CD4-positive, alpha-beta T cell treated with Interleukin-6 at 100 ng/mL for 8 hours (primary cell): ENCODE data around the gene MRPL10.

Source experiments
- DNase-seq: peaks from one replicate; pipeline ENCODE4 v3.0.0-alpha.2; 2020; ENCODE audit warnings: mixed read lengths, low spot score

MRPL10 gene

DNA sequence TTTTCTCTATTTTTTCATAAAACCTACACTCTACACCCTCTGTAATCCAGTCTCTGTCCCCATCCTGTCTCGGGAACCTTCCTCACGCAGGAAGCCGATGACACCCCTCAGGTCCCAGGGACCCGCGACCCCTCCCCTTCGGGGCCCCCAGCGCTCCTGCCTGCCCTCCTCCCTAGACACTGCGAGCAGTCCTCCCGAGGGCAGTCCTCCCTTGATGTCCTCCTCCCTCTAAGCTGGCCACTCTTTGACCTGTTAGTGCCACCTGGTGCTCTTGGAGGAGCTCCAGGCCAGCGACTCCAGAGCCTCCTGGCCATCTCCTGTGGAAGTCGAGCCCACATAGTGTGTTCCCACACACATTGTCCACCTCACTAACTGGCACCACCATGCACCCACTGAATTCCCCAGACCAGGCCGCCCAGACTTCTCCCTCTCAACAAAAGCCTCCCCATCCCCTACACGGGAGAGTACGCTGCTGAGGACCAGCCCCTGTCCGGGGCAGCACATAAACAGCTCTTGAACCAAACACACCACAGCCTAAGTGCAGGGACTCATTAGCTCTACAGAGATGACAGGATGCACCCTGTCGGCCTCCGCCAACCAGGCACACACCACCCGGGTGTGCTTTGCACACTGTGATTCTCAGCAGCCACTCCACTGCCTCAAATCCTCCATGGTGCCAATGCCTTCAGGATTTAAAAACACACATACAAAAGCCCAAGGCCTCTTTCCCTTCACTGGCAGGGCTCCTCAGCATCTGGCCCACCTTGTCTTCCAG, 19.0 kb downstream of the MRPL10 start:
- DNase-seq: no peak

DNA sequence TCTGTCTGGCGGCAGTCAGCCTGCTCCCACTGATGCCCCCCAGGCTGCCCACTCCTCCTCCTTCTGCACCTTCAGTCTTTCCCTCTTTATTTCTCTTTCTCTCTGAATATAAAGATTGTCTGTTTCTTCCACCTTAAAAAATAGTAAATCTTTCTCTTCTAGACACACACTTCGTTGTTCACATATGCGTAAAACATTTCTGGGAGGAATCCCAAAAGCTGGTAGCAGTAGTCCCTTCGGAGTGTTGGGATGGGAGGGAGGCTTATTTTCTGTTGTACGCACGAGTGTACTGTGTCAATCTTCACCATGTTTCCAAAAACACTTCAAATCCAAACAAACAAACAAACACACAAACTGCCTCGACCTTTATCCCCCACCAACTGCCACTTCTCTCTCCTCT, 19.6 kb downstream of the MRPL10 start:
- DNase-seq: no peak

DNA sequence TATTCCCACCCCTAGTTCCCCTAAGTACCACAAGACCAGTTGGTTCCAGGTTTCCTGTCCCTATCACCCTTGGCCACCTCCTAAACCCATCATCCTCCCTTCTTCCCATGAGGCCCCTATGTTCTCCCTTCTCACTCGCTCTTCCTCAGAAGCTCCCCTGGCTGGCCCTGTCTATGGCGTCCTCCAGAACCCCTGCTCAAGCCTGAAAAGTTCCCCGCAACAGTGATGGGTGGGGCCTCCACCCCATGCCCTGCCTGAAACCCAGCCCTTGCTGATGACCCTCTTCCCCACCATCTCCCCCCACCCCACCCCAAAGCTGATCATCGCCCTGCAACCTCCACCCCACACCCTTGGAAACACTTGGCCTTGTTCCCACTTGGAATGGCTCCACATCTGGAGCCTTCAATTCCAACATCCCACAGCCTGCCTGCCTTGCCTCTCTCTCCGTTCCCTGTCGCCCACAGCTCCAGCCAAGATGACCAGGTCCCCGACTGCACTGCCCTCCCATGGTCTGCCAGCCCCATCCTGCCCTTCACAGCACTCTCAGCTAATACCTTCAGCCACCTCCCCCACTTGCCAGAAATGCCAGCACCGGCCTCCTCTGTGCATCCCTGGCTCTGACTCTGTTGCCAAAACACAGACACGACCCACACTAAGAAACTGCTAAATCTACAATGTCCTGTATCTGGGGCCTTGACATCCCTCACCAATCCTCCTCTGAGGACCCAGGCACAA, 20.3 kb downstream of the MRPL10 start:
- no peak for DNase-seq

DNA sequence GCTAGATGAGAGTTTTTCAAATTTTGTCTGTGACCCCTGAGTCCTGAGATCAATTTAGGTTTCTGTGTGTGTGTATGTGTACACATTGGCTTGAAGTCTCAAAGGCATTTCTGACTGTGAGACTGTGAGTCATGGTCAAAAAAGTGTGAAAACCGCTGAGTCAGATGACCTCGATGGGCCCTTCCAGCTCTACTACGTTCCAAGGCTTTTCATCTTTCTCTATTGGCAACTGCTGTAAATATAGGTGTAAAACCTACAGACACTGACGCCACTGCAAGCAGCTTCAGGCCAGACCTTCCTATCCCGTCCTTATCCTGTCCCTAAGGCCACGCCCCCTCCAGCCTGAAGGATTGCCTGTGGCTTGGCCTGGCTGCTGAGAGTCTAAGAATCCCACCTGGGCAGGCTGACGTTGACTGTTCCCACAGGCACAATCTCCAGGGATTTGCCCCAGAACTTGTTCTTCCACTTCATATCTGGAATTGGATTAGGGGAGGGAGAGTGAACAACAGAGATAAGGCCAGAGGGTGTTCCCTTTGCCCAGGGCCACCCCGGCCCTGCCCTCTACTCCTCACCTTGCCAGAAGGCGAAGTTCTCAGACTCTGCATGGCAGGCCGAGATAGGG, 21.0 kb downstream of the MRPL10 start:
- DNase-seq: peak; percentile 29

DNA sequence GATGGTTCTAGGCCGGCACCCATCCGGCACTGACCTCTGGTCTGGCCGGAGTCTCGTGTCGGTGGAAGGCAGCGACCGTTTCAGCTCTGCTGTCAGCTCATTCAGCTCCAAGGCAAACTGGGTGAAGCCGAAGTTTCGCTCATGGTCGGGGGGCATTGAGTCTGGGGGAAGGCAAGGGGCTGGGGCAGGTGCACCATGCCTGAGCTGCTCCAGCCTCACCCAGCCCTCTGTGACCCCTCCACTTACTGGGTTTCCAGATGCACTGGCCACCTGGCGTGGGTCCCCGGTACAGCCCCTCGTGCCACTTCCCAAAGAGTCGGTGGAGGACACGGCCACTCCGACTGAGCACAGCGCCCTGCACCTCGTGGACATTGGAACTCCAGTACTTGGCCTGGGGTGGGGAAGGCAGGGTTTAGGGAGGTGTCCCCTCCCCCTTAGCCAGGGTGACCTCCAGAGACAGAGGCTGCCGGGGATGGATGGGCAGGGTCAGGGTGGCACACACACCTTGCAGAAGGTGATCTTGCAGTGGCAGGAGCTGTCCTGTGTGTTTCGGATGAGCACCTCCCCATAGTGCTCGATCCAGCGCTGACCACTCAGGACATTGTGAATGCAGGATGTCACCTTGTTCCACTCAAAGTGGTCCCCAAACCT, 22.4 kb downstream of the MRPL10 start:
- no peak for DNase-seq

DNA sequence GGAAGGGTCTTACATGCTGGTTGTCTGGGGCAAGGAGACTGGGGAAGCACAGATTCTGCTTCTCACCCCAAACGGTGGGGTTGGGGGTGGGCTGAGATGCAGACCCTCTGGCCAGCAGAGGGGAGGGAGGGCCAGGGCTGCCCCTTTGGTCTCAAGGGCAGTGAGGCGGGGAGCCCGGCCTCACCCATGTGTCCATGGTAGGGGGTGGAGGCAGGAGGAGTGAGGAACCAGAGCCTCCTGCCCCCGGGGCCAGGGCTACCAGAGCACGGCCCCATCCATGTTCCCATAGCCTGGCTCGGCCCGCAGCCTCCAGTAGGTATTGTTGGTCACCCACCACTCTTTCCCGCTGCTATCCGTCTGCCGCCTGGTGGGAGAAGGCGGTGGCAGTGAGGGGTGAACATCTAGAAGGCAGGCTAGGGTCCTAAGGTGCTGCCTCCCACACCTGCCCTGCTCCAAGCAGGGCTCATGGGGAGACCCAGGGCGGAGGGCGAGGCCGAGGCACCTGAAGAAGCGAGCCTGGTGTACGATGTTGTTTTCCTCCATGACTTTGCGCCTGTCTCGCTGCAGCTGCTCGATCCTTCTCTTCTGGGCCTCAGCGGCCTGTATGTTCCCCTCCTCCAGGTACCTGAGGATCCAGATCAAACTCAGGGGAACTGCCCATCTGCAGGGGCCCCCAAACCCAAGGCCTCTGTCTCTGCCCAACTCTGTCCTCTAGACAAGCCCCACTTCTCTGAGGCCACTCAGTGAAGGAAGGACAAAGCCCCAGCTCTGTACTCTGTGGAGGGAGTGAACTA, 23.1 kb downstream of the MRPL10 start:
- no peak for DNase-seq

DNA sequence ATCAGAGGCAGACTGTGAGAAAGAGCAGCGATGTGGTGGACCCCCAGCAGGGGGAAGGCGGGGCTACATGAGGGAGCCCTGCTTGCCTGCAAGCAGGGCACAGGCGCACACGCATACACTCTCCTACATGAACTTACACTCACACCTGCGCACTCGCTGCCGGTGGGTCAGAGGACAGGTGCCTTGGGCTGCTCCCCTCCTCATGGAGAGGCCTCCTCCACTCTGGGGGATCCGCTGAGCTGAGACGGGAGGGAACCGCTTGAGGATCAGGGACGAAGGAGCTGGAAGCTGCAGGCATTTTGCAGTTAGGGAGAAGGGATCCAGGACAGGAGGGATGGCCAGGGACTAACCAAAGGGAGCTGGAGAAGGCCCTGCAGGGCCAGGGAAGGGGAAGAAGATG, 23.9 kb downstream of the MRPL10 start:
- DNase-seq: no peak

DNA sequence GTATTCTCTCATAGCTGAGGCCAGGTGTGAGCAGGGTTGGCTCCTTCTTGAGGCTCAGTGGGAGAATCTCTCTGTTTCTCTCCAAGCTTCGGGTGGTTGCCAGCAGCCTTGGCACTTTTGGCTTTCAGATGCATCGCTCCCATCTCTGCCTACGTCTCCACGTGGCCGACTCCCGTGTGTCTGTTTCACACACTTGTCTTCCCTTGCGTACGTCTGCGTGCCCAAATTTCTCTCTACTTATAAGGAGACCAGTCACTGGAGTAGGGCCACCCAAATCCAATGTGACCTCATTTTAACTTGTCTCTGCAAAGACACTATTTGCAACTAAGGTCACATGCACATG, 24.5 kb downstream of the MRPL10 start:
- no peak for DNase-seq

DNA sequence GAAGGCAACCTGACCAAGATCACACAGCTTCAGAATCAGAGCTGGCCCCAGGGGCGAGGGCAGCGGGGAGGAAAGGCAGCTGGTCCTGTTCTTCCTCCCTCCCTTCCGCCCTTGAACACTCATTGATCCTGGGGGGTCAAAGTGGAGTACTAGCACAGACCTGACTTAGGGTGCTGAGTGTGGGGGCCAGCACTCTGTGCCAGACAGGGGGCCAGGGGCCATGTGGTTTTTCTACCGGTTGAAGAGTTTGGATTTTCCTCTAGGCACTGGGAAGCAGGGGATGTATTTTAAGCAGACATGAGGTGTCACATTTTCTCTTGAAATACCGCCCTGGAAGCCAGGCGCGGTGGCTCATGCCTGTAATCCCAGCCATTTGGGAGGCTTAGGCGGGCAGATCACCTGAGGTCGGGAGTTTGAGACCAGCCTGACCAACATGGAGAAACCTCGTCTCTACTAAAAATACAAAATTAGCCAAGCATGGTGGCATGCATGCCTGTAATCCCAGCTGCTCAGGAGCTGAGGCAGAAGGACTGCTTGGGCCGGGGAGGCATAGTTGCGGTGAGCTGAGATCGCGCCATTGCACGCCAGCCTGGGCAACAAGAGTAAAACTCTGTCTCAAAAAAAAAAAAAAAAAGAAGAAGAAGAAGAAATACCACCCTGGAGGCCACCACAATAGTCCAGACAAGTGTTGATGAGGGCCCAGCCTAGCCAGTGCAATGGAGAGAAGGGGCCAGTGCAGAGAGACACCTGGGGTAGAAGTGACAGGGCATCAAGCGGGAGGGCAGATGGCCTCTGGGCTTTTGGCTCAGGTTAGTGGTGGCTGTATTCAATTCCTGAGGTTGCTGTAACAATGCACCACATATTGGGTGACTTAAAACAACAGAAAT, 25.1 kb downstream of the MRPL10 start:
- no peak for DNase-seq

DNA sequence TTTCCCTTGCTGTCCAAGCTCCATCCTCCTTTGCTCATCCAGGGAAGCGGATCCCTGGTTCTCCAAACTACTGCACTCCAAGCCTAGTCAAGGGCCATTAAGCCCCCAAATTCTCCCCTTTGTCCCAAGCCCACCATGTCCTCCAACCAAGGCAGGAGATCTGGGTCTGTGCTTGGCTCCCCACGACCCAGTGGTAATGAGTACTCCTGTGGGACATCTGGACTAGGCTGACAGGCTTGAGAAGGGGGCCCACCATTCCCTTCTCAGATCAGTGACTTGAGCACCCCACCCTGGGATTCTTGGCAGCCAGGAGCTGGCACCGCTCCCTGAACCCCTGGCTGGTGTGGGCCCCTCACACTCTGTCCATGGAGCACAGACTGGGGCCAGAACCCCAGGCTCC, 26.9 kb downstream of the MRPL10 start:
- DNase-seq: no peak

DNA sequence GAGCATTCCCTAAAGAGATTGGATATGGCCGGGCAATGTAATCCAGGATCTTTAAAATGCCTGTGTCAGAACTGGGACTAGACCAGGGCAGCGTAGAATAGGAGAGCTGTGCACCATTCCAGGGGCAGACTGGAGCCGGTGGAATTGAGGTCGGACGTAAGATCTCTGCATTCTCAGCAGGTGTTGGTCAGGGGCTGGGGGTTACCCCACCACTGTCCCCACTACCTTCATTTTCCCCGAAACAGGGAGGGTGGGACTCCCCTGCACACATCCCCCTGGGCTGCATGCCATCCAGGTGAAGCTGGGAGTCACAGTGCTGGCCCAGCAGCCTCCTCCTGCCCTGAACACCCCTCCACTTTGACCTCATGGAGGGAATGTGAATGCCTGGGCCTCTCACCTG, 27.6 kb downstream of the MRPL10 start:
- DNase-seq: no peak

DNA sequence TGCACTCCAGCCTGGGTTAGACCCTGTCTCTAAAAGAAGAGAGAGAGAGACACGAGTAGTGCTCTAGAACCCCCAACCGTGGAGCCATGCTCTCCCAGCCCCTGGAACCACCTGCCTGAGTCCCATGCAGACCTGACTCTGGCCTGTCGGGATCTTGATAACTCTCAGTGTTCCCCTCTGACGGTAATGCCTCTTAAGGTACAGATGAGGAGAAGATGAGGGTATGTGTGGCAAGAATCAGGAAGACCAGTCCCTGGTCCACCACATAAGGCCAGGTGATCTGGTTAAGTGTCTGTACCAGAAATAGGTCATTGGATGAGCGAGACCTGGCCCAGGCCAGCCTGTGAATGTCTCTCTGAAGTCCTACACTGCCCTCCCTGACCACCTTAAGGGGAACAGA, 28.1 kb downstream of the MRPL10 start:
- DNase-seq: no peak

DNA sequence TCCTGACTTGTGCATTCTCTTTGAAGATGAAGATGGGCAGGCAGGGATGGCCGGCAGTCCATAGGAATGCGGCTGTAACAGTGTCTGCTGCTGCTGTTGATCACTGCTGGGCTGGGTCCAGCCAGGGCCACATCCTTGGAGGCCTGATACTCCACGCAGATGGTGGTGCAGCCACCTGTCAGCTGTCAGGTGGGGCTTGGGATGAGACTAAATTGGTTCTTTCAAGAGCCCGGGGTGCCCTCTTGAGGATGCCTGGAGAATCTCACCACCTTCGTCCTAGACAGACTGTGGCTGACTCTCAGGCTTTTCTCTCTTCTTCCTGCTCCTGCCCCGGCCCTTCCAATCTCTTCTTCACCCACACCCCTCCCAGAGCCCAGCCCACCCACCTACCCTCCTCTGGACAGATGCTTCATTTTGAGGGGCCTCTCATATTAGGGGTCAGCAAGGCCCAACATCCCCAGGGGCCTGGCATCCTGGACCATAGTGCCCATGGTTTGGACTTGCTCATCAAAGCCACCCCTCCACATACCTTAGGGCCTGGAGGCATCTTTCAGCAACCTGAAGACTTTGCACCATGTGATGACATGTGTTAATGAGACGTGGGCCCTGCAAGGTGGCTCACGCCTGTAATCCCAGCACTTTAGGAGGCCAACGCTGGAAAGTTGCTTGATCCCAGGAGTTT, 28.9 kb downstream of the MRPL10 start:
- DNase-seq: peak; percentile 60

DNA sequence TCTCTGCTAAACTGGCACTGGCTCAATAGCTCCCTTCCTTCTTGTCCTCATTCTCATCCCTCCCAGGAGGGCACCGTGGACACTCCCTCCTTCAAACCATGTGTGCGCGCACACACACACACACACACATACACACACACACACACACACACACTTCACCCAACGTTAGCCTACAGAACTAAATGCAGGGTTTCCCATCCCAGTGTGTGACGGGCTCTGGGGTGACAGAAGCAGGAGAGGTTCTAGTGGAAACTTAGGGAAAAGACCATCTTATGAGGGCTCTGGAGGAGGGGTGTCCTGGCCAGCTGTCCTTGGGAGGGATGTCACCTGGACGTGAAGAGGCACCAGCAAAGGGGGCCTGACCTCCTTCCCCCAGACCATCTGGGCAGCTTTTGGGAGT, 29.4 kb downstream of the MRPL10 start:
- DNase-seq: no peak

DNA sequence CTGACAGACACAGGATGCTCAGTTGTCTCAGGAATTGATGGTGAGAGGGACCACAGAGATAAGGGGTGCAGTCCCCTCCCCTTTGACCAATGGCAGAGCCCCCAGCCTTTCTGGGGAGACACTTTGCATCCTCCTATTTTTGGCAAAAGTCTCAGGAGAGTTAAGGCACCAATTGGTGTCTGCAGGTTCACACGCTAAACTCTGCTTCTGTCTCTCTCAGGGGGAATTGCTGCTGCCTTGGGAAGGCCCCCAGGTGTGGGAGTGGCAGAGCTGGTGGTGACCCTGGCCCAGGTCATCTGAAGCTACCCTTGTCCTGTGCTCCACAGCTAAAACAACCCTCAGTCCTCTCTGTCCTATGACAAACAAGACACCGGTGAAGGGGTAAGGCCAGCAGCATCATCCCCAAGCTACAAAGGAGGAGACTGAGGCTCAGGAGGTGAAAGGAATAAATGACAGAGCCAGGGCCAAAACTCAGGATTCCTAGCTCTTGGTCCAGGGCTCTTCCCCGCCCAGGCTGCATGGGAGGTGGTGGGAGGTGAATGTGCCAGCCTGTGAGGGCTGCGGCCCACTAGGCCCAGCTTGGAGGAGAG, 30.1 kb downstream of the MRPL10 start:
- no peak for DNase-seq

DNA sequence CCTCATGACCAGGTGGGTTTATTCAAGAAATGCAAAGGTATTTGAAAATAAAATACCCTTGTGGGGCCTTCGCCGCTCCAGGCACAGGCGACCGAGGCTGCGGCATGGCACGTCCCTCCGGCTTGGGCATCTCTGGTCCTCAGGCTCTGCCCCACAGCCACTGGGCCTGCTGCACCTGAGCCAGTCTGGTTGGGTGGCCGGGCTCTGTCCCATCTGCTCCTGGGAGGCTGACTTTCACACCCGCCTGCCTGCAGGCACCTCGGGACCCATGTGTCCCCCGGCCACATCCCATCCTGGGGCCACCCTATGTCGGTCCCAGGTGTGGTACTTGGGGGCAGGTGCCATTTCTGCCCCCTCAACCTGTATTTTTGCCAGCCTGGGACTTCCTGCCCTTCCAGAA, 30.7 kb downstream of the MRPL10 start:
- DNase-seq: no peak

DNA sequence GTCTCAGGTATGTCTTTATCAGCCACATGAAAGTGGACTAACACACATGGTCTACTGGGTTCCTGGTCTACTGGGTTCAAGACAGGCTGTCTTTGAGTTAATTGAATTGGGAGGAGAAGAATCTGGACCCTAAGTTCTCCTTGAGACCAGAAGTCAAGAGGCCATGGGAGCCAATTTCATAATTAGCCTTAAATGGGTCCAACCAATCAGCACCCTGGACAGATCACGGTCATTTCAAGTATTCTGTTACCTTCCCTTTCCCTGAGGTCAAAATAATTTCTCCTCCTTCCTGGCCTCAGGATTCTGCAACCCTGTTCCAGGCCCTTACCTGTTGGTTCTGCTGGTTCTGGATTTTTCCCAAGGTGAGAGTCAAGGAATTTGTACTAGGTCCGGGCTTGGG, 33.5 kb downstream of the MRPL10 start:
- DNase-seq: no peak

DNA sequence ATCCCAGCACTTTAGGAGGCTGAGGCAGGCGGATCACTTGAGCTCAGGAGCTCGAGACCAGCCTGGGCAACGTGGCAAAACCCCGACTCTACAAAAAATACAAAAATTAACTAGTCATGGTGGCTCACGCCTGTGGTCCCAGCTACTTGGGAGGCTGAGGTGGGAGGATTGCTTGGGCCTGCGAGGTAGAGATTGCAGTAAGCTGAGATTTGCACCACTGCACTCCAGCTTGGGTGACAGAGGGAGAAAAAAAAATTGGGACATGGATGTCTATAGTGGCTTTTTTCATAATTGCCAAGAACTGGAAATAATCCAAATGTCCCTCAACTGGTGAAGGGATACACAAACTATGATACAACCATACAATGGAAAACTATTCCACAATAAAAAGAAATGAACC, 38.4 kb downstream of the MRPL10 start:
- no peak for DNase-seq

DNA sequence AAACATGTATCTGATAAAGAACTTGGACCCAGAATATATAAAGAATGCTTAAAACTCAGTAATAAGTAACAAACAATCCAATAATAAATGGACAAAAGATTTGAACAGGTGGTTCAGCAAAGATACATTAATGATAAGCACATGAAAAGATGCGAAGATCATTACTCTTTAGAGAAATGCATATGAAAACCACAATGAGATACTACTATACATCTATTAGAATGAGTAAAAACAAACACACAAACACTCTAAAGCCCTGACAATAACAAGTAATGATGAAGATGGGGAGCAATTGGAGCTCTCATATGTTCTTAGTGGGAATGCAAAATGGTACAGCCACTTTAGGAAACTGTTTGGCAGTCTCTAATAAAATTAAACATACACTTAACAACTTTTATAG, 38.9 kb downstream of the MRPL10 start:
- no peak for DNase-seq

DNA sequence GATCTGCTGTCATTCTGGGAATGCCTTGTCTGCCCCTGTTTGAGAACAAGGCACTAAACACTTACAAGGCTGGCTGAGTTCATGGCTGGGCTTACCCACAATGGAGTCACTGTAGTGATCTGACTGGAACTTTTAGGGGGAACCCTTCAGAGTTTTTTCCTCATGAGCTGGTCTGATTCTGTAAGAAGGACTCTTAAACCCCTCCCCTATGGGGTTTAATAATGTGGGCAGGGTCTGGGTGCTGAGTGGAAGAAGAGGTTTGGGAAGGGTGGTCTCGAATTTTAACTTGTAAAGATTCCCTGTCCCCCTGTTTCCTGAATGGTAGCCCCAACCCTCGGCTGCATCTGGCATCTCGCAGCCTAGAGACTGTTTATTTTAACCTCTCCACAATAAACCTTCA, 40.3 kb downstream of the MRPL10 start:
- no peak for DNase-seq
